CD4-positive, alpha-beta T cell treated with Interleukin-17A for 1 hour (primary cell): ENCODE data around the gene BLOC1S4.

Experiments used
- DNase-seq: peaks from one replicate; pipeline ENCODE4 v3.0.0-alpha.2; 2020

BLOC1S4 gene

DNA sequence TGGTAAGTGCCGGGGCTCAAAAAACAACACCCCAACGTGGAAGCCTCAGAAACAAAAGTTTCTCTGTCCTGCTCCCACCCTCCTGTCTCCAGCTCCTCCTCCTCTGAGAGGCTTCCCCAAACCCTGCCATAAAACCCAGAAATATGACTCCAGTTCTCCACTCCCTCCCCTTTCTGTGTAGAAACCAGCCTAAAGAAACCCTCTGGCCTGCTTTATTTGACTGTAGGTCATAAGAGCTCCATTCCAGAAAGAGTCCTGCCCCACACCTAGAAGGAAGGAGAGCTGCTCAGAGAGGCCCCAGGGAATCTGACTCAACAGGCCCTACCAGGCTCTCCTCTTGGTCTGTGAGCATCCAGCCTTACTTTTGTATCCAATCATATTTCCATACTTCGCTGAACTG lies 23.2 kb upstream of the BLOC1S4 start:
- no peak for DNase-seq

DNA sequence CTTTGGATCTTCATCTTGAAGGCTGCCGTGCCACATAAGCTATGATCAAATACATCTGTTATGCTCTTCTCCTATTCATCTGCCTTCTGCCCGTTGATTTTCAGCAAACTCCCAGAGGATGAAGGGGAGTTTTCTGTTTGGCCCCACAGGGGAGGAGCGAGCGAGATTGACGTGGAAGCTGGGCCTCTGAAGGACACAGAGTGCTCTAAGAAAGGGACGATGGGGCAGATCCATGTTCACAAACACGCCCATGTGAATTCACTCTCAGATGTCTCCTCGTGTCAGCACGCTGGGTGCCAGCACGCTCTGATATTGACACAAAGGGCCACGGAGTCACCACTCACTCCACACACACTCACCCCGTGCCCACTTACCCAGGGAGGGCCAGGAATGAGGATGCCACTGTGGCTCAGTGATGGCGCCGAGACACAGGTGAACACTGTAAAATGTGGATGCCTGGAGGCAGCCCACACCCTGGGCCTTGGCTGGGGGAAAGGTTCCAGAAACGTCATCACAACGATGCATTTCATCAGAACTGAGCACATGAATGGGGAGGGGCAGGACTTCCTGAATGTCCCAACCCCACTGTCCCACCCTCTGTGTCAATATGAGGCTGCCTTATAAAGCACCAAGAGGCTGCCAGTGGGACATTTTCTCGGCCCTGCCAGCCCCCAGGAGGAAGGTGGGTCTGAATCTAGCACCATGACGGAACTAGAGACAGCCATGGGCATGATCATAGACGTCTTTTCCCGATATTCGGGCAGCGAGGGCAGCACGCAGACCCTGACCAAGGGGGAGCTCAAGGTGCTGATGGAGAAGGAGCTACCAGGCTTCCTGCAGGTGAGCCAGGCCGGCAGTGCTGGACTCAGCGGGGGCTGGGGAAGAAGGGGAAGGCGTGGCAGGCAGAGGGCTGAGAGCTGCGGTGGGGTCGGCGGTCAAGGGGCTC lies 22.5 kb upstream of the BLOC1S4 start, which contains the start of gene S100P:
Gene S100P (plus strand): TSS at position 648 of the 946 bp plus-strand sequence. CDS start 55 bp downstream, at position 703.
- no peak for DNase-seq

DNA sequence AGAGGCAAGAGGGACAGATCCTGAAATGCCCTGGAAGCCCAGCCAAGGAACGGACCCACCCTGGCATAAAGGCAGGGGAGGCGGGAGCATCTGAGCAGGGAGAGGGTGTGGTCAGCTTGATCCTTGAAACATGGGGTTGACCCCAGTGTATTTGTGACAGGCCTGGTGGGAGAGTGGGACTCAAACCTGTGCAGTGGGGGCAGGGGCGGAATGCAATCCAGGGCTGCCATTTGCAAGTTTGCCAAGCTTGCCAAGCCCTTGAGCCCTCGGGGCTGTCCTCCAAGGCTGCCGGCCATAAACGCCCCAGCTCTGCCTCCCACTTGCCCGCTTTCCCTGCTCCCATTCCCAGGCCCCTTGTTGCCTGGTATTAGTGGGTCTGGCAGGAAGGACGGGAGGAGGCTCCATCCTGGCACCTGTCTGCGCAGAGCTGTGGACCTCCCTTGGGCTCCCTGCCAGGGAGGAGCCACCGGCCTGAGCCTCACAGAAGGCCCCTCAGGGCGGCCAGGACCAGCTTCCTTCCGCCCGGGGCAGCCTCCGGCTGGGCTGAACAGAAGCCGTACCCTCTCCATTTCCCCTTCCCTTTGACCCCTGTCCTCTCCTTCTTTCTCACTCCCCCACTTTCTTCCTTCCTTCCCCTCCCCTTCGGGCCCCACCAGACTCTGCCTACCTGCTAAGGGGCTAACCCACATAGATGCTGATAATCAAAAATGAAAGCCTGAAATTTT lies 21.6 kb upstream of the BLOC1S4 start:
- peak; percentile 50 for DNase-seq

GRCh38 chr4:6695660-6696610 lies 20.0 kb upstream of the BLOC1S4 start:
- DNase-seq: peak; percentile 78

DNA sequence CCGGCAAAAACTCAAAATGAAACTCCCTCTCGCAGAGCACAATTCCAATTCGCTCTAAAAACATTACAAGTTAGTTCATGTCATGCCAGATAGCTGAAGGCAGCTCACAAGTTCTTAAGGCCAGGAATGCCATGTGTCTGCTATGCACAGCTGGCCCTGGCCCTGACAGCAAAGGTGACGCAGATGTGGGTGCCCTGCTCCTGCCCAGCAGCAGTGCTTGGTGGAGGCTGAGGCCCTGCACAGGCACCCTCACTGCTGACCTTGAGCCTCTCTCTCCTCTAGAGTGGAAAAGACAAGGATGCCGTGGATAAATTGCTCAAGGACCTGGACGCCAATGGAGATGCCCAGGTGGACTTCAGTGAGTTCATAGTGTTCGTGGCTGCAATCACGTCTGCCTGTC lies 19.4 kb upstream of the BLOC1S4 start:
- no peak for DNase-seq

DNA sequence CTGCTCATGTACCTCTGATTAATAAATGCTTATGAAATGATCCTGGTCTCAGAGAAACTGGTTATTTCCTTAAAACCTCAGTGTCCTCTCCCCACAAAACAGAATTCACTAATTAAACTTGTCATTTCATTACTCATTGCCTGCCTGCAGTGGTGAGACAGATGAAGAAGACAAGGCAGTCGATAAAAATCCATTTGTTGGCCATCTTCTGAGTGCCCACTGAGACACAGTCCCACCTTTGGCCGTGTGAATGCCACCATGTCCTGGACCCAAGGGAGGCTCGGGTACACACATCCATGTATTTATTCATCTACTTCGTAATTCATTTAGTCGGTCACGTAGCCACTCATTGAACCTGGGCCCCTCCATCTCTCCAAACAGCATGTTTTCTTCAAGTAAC lies 18.8 kb upstream of the BLOC1S4 start:
- no peak for DNase-seq

DNA sequence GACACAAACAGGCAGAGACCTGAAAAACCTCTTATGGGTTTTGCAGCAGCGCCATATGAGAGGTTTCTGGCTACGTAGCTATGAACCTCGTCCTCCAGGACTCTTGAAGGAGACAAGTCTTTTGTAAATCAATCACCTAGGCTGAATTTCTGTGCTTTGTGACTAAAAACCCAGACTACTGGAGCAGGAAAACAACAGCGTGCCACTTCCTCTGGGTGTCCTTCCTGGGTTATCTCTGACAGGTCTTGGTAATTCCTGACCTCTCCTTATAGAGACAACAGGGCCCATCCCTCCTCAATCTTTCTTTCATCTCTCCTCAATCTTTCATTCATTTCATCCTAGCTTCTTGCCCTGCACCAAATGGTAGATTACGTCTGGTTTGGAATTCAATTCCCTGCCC lies 16.6 kb upstream of the BLOC1S4 start:
- DNase-seq: no peak

DNA sequence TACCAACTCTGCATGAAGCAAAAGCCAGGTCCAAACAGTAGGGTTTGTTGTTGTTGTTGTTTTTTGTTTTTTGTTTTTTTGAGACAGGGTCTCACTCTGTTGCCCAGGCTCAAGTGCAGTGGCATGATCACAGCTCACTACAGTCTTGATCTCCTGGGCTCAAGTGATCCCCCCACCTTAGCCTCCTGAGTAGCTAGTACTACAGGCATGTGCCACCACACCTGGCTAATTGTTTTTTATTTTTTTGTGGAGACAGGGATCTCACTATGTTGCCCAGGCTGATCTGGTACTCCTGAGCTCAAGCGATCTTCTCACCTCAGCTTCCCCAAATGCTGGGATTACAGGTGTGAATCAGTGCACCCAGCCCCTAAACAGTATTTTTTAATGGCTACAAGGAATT lies 16.1 kb upstream of the BLOC1S4 start:
- DNase-seq: no peak

GRCh38 chr4:6701371-6701770 lies 14.6 kb upstream of the BLOC1S4 start:
- DNase-seq: peak; percentile 57

- DNase-seq: no peak
Observed at GRCh38 chr4:6702761-6703160, 13.2 kb upstream of the BLOC1S4 start.

- no peak for DNase-seq
Observed at GRCh38 chr4:6703786-6704185, 12.2 kb upstream of the BLOC1S4 start.

GRCh38 chr4:6705646-6706045 lies 10.3 kb upstream of the BLOC1S4 start:
- no peak for DNase-seq

DNA sequence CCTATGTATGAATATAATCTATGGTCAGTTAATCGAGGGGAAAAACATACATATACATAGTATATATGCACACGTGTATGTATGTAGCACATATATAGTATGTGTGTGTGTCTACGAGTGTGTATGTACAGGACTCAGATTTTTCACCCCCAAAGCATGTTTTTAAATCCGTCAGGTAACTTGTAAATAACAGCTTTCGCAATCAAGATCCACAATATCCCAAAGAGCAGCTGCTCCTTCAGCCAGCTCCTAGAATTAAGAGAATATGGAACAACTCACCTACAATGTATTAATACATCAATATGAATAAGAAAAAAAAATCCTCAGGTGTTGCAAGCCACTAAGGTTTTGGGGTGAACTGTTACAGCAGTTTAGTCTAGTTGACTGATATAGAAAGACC lies 9.8 kb upstream of the BLOC1S4 start:
- no peak for DNase-seq

DNA sequence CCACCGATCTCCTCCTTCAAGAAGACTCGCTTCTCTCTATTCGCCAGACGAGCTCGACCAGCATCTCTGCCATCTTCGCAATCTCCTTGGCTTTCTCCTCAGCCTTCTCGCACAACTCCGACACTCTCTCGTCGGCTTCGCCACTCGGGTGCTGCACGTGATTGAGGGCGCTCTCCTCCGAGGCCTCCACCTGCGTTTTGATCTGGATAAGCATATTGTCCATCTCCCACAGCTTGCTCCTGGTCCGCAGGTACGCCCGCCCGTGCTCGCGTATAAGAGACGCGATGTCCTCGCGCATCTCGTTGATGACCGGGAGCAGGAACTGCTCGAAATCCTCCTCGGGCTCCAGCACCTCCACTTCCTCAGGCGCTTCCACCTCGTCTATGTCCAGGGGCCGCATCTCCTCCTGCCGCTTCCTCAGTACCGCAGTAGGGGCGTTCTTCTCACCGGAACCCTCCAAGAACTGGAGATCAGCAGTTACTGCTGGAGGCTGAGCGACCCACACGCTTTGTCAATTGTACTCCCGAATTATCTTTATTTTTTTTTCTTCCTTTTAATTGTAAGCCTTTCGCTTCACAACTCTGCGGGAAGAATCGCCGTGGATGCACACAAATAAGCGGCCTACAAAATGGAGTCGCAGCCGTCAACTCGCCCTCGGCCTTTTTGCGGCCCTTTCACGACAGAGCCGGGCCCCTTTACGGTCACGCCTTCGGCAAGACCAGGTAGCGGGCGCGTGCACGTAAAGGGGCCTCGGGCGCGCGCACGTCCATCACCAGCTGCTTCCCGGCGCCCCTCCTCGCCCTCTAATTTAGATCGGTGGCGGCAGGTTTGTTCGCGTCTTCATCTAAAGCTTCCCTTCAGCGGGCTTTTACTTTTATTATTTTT lies 6.5 kb upstream of the BLOC1S4 start, which contains the start of gene MRFAP1L1:
Gene MRFAP1L1 (minus strand): TSS at position 636 of the 885 bp plus-strand sequence. CDS start 236 bp downstream, at position 400.
- DNase-seq: peak; percentile 97

DNA sequence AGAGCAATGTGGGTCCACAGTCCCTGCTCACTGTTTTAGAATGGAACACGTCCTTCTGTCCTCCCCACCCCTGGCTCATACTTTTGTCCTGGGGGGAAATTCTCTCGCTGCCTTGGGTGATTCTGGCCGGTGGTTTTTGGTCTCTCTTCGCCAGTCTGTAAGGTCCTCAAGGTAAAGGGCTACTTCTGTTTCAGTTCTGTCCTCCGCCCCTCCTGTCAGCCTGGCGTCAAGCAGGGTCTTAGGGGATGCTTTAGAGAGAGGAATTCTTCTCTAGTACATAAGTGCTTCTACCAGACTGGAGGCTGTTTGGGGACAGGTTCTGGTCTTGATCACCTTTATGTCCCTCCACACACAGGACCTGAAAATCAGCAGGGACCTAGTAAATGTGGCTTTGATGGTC lies 5.7 kb upstream of the BLOC1S4 start:
- DNase-seq: no peak

DNA sequence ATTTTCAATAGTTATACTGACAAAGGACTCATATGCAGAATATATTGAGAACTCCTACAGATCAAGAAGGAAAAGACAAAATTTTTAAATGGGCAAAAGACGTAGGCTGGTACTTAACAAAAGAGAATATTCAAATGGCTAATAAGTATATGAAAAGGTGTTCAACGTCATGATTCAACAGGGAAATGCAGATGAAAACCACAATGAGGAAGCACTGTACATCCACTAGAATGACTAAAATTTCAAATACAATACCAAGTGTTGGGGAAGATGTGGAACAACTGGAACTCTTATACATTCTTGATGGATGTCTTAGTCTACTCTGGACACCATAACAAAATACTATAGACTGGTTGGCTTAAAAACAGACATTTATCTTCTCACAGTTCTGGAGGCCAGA lies 5.0 kb upstream of the BLOC1S4 start:
- no peak for DNase-seq

DNA sequence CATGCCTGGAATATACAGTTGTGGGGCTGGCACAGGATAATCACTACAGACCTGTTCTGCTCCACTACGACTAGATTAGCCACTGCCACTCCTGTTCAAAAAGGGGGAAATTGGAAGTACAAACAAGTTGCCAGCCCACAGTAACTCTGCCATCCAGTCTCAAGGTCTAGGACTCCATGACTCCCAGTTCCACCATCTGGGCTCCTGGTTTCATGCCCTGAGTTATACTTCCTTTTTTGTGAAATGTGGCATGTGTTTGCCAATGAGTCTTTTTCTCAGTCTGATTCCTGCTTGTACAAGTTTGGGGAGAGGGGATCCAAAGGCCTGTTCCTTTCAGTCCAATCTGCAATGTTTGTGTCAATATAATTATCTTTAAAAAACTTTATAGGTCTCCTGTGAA lies 1.0 kb upstream of the BLOC1S4 start:
- no peak for DNase-seq

GRCh38 chr4:6715704-6716017 lies 313 bp upstream of the BLOC1S4 start:
- DNase-seq: no peak

DNA sequence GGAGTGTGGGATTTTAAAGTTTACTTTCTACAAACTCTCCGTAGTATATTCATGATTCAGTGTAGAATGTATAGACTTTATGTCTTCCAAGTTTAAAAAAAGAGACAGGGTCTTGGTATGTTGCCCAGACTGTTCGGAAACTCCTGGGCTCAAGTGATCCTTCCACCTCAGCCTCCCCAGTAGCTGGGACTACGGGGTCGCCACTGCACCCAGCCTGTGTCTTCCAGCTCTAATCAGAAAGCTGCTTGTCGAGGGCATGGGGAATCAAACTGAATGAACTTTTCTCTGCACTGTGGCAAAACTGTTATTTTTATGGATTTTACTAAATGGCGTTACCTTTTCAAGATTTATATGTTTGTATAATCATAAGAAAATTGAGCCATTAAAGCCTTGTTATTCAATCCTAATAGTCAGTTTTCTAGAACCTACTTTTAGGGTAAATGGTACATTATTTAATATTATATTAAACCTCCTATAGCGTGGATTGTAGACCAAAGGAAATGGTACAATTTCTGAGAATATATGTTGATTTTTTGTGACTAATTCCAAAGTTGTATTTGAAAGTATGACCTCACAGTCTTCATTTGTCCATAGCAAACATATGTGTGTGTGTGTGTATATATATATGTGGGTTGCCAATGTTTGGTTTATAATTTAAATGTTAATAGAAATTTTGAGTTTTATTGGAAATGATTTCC lies 1.1 kb downstream of the BLOC1S4 start:
- no peak for DNase-seq

DNA sequence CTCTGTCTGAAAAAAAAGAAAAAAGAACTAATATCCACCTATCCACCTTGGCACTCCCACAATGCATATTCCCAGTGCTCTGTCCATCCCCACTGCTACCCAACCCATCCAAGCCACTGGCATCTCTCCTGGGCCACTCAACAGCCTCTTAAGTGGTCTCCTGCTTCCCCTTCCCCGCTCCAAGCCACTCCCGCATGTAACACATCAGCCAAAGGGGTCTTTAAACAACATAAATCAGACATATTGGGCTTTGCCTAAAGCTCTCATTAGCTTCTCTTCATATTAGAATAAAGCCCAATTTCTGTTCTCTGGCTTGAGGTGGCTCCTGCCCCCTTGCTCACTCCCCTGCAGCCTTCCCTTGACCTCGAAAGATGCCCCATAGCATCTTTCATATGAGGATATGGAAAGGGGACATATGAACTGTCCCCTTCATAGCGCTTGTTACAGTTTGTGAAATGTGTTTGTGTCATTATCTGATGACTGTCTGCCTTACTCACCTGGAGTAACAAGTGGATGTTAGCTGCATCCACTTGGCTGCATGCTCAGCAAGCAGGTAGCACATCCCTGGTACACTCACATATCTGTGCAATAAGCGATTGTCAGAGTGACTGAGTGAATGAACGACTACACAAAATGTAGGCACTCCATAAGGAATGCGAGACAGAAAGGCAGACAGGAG lies 3.1 kb downstream of the BLOC1S4 start:
- DNase-seq: no peak
